Naive thymus-derived CD4-positive, alpha-beta T cell (primary cell): ENCODE results near the gene SPTBN4. TPM values are rescaled to one million over a fixed set of nuclear protein-coding genes. Genes with fewer than 3 reads are reported as not detected.
A peak's percentile ranks its signal among the peaks of the same experiment; 100 is the strongest.

Experiments used
- ATAC-seq: fragments of 150-1000 bp; cut with Tn5 transposase; 2 replicates; pipeline ENCODE4 v1.10.0; 2021; ENCODE audit warnings: mild to moderate bottlenecking, moderate library complexity
- CTCF ChIA-PET: fragments of 350-600 bp; sonication (Branson Sonifier 250); formaldehyde crosslinking; loops from one replicate; lab custom pipeline; 2021; ENCODE audit warnings: antibody characterized with exemption; lab: Charles Lee
- POLR2A ChIA-PET: fragments of 350-600 bp; sonication (Branson Sonifier 250); formaldehyde crosslinking; loops from one replicate; lab custom pipeline; 2021; ENCODE audit warnings: antibody characterized with exemption, inconsistent platforms; lab: Charles Lee
- DNase-seq, 9 donors: peaks; one replicate each; pipeline versions ENCODE4 v3.0.0 to v3.0.0-alpha.2; 2020 to 2022; ENCODE audit warnings: mixed read lengths in 1 of 9
- H3K27ac ChIP-seq: one replicate; pipeline ENCODE4 v1.7.0; 2013; ENCODE audit warnings: mild to moderate bottlenecking, low read depth, low read length, moderate library complexity
- H3K27me3 ChIP-seq, 2 donors: one replicate each; pipeline ENCODE4 v1.7.0; 2013; ENCODE audit warnings: low read length in 2 of 2, mild to moderate bottlenecking in 2 of 2, moderate library complexity in 2 of 2; ENCODE audit not compliant: control insufficient read depth in 2 of 2, insufficient read depth in 2 of 2
- H3K36me3 ChIP-seq, 3 experiments: 1 replicate in 2 of 3; 2 replicates in 1 of 3; pipeline ENCODE4 v1.7.0; 2013; ENCODE audit warnings: low read length in 3 of 3, mild to moderate bottlenecking in 3 of 3, moderate library complexity in 1 of 3; ENCODE audit not compliant: insufficient read depth in 3 of 3, control insufficient read depth in 2 of 3
- H3K4me1 ChIP-seq, 2 donors: one replicate each; pipeline ENCODE4 v1.7.0; 2013; ENCODE audit warnings: low read length in 2 of 2, mild to moderate bottlenecking in 2 of 2, moderate library complexity in 1 of 2; ENCODE audit not compliant: control insufficient read depth in 2 of 2, insufficient read depth in 2 of 2
- H3K4me3 ChIP-seq: 2 replicates; pipeline ENCODE4 v1.7.0; 2013; ENCODE audit warnings: mild to moderate bottlenecking, low read length
- H3K9me3 ChIP-seq, 3 experiments: 1 replicate in 2 of 3; 2 replicates in 1 of 3; pipeline ENCODE4 v1.7.0; 2013; ENCODE audit warnings: low read length in 3 of 3; ENCODE audit not compliant: control insufficient read depth in 2 of 3
- H3K27ac Mint-ChIP-seq, 9 donors: one replicate each; pipeline ENCODE4 v1.8.0; 2020 to 2022; ENCODE audit warnings: mixed read lengths in 9 of 9, mild to moderate bottlenecking in 8 of 9, moderate library complexity in 5 of 9, inconsistent platforms in 2 of 9
- H3K27me3 Mint-ChIP-seq, 5 donors: one replicate each; pipeline ENCODE4 v1.8.0; 2021 to 2022; ENCODE audit warnings: mixed read lengths in 5 of 5, mild to moderate bottlenecking in 1 of 5
- H3K36me3 Mint-ChIP-seq, 5 donors: one replicate each; pipeline ENCODE4 v1.8.0; 2020 to 2022; ENCODE audit warnings: mixed read lengths in 5 of 5, mild to moderate bottlenecking in 3 of 5, inconsistent platforms in 1 of 5
- H3K4me1 Mint-ChIP-seq, 7 donors: one replicate each; pipeline ENCODE4 v1.8.0; 2020 to 2022; ENCODE audit warnings: mixed read lengths in 7 of 7, mild to moderate bottlenecking in 3 of 7, inconsistent platforms in 1 of 7
- H3K4me3 Mint-ChIP-seq, 10 donors: one replicate each; pipeline ENCODE4 v1.8.0; 2020 to 2022; ENCODE audit warnings: mild to moderate bottlenecking in 10 of 10, mixed read lengths in 10 of 10, moderate library complexity in 6 of 10, inconsistent platforms in 2 of 10
- H3K9me3 Mint-ChIP-seq, 11 donors: one replicate each; pipeline ENCODE4 v1.8.0; 2020 to 2022; ENCODE audit warnings: mixed read lengths in 11 of 11, mild to moderate bottlenecking in 4 of 11, inconsistent platforms in 1 of 11, moderate library complexity in 1 of 11
- intact Hi-C, 2 donors: fragments of 100-400 bp; cut with micrococcal nuclease; formaldehyde crosslinking; loops; one replicate each; pipeline ENCODE4 v1.15.1; 2023
- polyA plus RNA-seq, 2 donors: library from polyadenylated mRNA; unstranded; fragments of 300-500 nt; fragmentation: Illumina TruSeq; gene quantifications; one replicate each; pipeline ENCODE4 v1.2.3, GENCODE V29; 2021
- total RNA-seq, 6 experiments: library from RNA in 5 of 6; stranded (reverse) in 5 of 6; gene quantifications; 1 replicate in 5 of 6; 2 replicates in 1 of 6; pipeline ENCODE4 v1.2.3 and lab custom pipeline; 2021 to 2026

Gene SPTBN4
- total and polyA plus RNA-seq, 7 experiments from 2014 or later = 0.20 to 1.5 (median 0.66) TPM; not detected in 1

DNA sequence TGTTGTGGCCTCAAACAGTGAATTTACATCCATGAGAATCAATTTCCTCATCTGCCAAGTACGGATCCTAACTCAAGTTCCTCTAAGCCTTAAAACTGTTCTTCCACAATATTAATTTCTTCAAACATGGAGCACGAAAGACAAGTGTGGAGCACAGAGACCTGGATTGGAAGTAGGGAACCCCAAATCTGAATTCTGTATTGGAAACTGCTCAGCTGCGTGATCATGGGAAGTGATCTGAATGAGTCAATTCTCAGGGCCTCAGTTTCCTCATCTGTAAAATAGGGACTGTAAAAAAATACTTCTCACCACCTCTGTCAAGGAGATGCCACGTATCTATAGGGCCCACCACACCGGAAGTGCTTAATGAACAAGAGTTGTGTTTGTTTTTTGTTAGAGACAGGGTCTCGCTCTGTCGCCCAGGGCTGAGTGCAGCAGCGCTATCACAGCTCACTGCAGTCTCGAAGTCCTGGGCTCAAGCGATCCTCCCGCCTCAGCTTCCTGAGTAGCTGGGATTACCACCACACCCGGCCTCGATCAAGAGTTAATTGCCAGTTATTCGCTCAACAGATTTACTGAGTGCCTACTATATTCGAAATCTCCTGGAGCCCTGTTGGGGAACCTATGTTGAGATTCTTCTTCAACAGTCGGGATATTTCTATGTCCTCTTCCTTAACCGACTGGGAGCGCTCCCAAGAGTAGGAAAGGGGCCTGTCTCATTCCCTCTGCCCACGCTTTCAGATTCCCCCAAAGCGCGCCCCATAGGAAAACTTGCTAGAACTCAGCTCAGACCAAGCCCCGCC lies 24.3 kb upstream of the SPTBN4 start:
- DNase-seq = no peak

DNA sequence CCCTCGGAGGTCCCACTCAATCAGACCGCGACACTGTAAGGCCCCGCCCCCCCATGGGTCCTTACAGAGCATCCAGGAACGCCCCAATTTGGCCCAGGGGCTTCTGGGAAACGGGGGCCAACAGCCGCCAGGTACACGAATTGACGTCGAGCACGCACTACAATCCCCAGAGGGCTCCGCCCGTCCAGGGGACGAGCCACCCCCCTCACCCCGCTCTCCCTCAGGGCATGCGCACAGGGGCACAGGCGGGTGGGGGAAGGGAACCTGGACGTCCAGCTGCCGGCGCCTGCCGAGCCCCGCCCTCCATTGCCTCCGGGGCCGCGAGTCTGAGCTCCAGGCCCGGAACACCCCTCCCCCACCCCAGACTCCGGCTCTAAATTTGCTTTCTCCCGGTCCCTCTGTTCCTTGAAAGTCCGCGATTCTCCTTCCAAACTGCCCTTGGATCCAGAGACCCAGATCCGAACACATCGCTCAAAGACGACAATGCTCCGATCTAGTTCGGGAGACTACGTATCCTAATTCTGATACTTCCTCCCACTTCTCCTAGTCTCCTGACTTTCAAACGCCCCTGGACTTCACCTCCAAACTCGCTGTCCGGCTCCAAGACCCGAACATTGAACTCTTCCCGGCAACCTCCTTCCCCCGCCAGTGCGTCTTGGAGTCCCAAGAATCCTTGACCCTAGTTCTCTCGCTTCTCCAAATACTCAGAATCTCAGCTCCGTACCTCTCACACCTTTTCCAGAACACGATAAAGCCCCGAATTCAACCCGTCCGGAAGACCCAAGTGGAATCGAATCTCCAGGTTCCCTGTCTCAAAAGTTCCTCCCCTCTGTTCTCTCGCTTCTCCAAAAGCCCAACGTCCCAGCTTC lies 23.4 kb upstream of the SPTBN4 start:
- Histone ChIP-seq H3K36me3 (peaks cover 9 to 23% (median 10%) of the 10 kb centered on the region in 3 experiments), H3K27me3 (no peaks in the 10 kb centered on the region), H3K4me1 (peaks cover 8 to 12% of the 10 kb centered on the region in 2 donors), H3K9me3 (no peaks in the 10 kb centered on the region), H3K4me3 (peak overlapping the region; percentile 97), H3K27ac (peak overlapping the region; percentile 89)
- Mint-ChIP-seq H3K4me1 (peaks cover 19 to 32% (median 21%) of the 10 kb centered on the region in 7 donors), H3K4me3 (peak overlapping the region; percentile 96 to 100 (median 98)), H3K27me3 (no peaks in the 10 kb centered on the region), H3K36me3 (peaks cover 0 to 6% (median 4%) of the 10 kb centered on the region in 5 donors), H3K9me3 (peaks cover 0 to 2% (median 0%) of the 10 kb centered on the region in 11 donors), H3K27ac (peak overlapping the region; percentile 94 to 99 (median 97))
- ATAC-seq = peak; percentile 86
- CTCF ChIA-PET = interaction anchor here (0.7 to 2.4 kb wide), 5 partner anchors 9 to 1515 kb away, joined by 3 to 16 read pairs (median 5); no protein-coding TSS in a partner anchor
- DNase-seq = peak; percentile 92 to 100 (median 99)
- intact Hi-C loops = loop anchor here (1.0 to 10.0 kb wide), 22 partner anchors 10 to 1799 kb away; partner anchors contain the start of genes C19orf47 (in 2 of the 2), GSK3A (in 2 of the 2), PLD3 (in 2 of the 2) and PSMC4 (in 2 of the 2)
- POLR2A ChIA-PET = interaction anchor here (0.6 to 5.4 kb wide), 13 partner anchors 10 to 324 kb away, joined by 3 to 66 read pairs (median 5); partner anchors contain the start of genes BLVRB, C19orf47, PLD3 and SERTAD1

More for the DNA sequence above, 24.3 kb upstream of the SPTBN4 start:
- no peaks in the 10 kb centered on the region for H3K27me3 Mint-ChIP-seq
- Histone ChIP-seq H3K36me3 (peaks cover 9 to 23% (median 10%) of the 10 kb centered on the region in 3 experiments), H3K27ac (peak overlapping the region; percentile 89), H3K4me1 (peaks cover 8 to 12% of the 10 kb centered on the region in 2 donors), H3K4me3 (peak overlapping the region; percentile 40), H3K9me3 (no peaks in the 10 kb centered on the region), H3K27me3 (no peaks in the 10 kb centered on the region)
- peak overlapping the region; percentile 96 to 100 (median 98) for H3K4me3 Mint-ChIP-seq
- ATAC-seq = no peak
- H3K4me1 Mint-ChIP-seq = peaks cover 19 to 32% (median 21%) of the 10 kb centered on the region in 7 donors
- peaks cover 0 to 2% (median 0%) of the 10 kb centered on the region in 11 donors for H3K9me3 Mint-ChIP-seq
- intact Hi-C loops = loop anchor here (1.0 to 10.0 kb wide), 22 partner anchors 9 to 1800 kb away; partner anchors contain the start of genes C19orf47 (in 2 of the 2), GSK3A (in 2 of the 2), PLD3 (in 2 of the 2) and PSMC4 (in 2 of the 2)
- peak overlapping the region; percentile 94 to 99 (median 97) for H3K27ac Mint-ChIP-seq
- peaks cover 0 to 6% (median 4%) of the 10 kb centered on the region in 5 donors for H3K36me3 Mint-ChIP-seq
- ChIA-PET CTCF (interaction anchor here (0.6 to 2.4 kb wide), 5 partner anchors 9 to 1516 kb away, joined by 3 to 16 read pairs (median 5); no protein-coding TSS in a partner anchor), POLR2A (interaction anchor here (0.6 to 5.4 kb wide), 12 partner anchors 9 to 325 kb away, joined by 3 to 66 read pairs (median 6); partner anchors contain the start of genes BLVRB, C19orf47, PLD3 and SERTAD1)

DNA sequence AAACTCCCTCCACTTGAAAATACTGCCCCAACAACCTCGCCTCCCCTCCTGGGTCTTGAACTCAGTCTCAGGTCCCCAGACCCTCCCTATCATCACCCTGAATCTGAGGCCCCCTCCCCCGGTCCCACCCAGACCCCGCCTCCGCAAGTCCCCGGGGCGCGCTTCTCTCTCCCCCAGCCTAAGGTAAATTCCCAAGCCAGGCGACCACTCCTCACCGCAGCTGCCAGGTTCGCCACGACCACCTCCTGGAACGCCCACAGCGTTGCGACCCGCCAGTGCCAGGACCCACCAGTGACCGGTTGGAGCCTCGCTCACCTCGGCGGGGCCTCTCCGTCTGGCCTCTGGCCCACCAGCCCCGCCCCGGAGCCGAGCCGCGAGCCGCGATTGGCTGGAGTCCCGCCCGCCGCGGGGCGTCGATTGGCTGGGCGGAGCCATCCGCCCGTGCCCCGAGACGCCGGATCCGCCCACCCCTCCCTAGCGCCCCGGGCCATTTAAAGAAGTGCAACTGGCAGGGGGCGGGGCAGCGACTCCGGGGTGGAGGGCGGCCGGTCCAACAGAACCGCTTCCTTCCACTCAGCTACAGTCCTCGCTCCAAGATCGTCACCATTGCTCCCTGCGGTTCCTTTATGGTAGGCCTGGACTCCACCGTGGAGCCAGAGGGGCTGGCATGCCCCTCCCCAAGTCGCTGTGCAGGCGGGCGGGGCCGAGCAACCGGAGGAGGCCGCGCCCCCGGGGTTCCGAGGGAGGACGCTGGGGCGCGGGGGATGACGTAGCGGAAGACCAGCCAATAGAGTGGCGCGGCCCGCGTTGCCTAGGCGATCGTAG lies 22.6 kb upstream of the SPTBN4 start, which contains the start of gene SERTAD3:
Gene SERTAD3, minus strand, starts transcription at position 336 of the 825 bp plus-strand sequence. CDS start 2,255 bp downstream, outside the sequence.
- ChIA-PET CTCF (interaction anchor here (0.6 to 2.0 kb wide), 4 partner anchors 10 to 24 kb away, joined by 3 to 16 read pairs (median 4); no protein-coding TSS in a partner anchor), POLR2A (interaction anchor here (0.8 to 5.4 kb wide), 8 partner anchors 11 to 177 kb away, joined by 3 to 66 read pairs (median 22); partner anchors contain the start of genes BLVRB, C19orf47, PLD3 and SERTAD1)
- Mint-ChIP-seq H3K4me1 (peaks cover 19 to 32% (median 21%) of the 10 kb centered on the region in 7 donors), H3K9me3 (peaks cover 0 to 2% (median 0%) of the 10 kb centered on the region in 11 donors), H3K36me3 (peaks cover 0 to 6% (median 4%) of the 10 kb centered on the region in 5 donors), H3K27ac (peak within 1 kb of the TSS; percentile 94 to 99 (median 97)), H3K27me3 (no peaks in the 10 kb centered on the region), H3K4me3 (peak within 1 kb of the TSS; percentile 96 to 100 (median 98))
- Histone ChIP-seq H3K9me3 (no peaks in the 10 kb centered on the region), H3K4me3 (peak within 1 kb of the TSS; percentile 97), H3K27me3 (no peaks in the 10 kb centered on the region), H3K27ac (peak within 1 kb of the TSS; percentile 89), H3K4me1 (peaks cover 8 to 12% of the 10 kb centered on the region in 2 donors), H3K36me3 (peaks cover 9 to 23% (median 10%) of the 10 kb centered on the region in 3 experiments)
- DNase-seq (peak; percentile 94 to 99 (median 98)), ATAC-seq (peak; percentile 82)
- intact Hi-C loops = loop anchor here (1.0 to 10.0 kb wide), 30 partner anchors 11 to 1825 kb away; partner anchors contain the start of genes AKT2 (in 2 of the 2), BLVRB (in 2 of the 2), C19orf47 (in 2 of the 2) and GSK3A (in 2 of the 2)

- no peaks in the 10 kb centered on the region for H3K9me3 ChIP-seq
- DNase-seq = no peak
- intact Hi-C loops = loop anchor here (1.0 to 10.0 kb wide), 21 partner anchors 20 to 1824 kb away; partner anchors contain the start of genes BLVRB (in 2 of the 2), GSK3A (in 2 of the 2), PSMC4 (in 2 of the 2) and TGFB1 (in 2 of the 2)
- Mint-ChIP-seq H3K4me1 (peaks cover 14 to 29% (median 21%) of the 10 kb centered on the region in 7 donors), H3K4me3 (peak overlapping the region; percentile 96 to 100 (median 98)), H3K9me3 (peaks cover 0 to 2% (median 0%) of the 10 kb centered on the region in 11 donors), H3K27me3 (no peaks in the 10 kb centered on the region), H3K36me3 (peaks cover 0 to 10% (median 4%) of the 10 kb centered on the region in 5 donors), H3K27ac (peak overlapping the region; percentile 89 to 99 (median 97))
- ATAC-seq = no peak
- peaks cover 8 to 12% of the 10 kb centered on the region in 2 donors for H3K4me1 ChIP-seq
- no peaks in the 10 kb centered on the region for H3K27me3 ChIP-seq
- ChIA-PET CTCF (interaction anchor here (0.6 to 1.5 kb wide), 3 partner anchors 11 to 23 kb away, joined by 3 to 4 read pairs (median 3); no protein-coding TSS in a partner anchor), POLR2A (interaction anchor here (0.6 to 5.4 kb wide), 5 partner anchors 11 to 176 kb away, joined by 3 to 66 read pairs (median 24); partner anchors contain the start of gene SERTAD1)
- peak overlapping the region; percentile 97 for H3K4me3 ChIP-seq
- peak overlapping the region; percentile 89 for H3K27ac ChIP-seq
- H3K36me3 ChIP-seq = peaks cover 9 to 23% (median 10%) of the 10 kb centered on the region in 3 experiments
These were observed 21.9 kb upstream of the SPTBN4 start for GRCh38 chr19:40444825-40445312.
